ENCODE results near the gene SDK1. TPM values are rescaled to one million over a fixed set of nuclear protein-coding genes. Genes with fewer than 3 reads are reported as not detected.

SDK1 gene
- total RNA-seq, 4 donors from 2014 or later: 3.7 to 80.9 (median 13.1) TPM

- Histone ChIP-seq H3K36me3 (no peaks in the 10 kb centered on the region), H3K9me3 (no peaks in the 10 kb centered on the region), H3K4me3 (no peak overlapping the region), H3K27ac (no peak overlapping the region), H3K27me3 (no peaks in the 10 kb centered on the region), H3K4me1 (no peaks in the 10 kb centered on the region)
- DNase-seq: no peak
- TF ChIP-seq CTCF (IDR thresholded peaks at IDR 0.05) (no peak), POLR2A (IDR thresholded peaks at IDR 0.05) (no peak)
Observed at GRCh38 chr7:4074407-4074806, 773.4 kb downstream of the SDK1 start.

- no peak overlapping the region for H3K4me3 ChIP-seq
- no peaks in the 10 kb centered on the region for H3K27me3 ChIP-seq
- TF ChIP-seq CTCF (IDR thresholded peaks at IDR 0.05) (no peak), POLR2A (IDR thresholded peaks at IDR 0.05) (no peak)
- no peaks in the 10 kb centered on the region for H3K4me1 ChIP-seq
- H3K27ac ChIP-seq: no peak overlapping the region
- DNase-seq: no peak
- H3K36me3 ChIP-seq: no peaks in the 10 kb centered on the region
- H3K9me3 ChIP-seq: no peaks in the 10 kb centered on the region
Observed at GRCh38 chr7:4074994-4075393, 773.9 kb downstream of the SDK1 start.

GRCh38 chr7:4076701-4077294, 775.7 kb downstream of the SDK1 start:
- Histone ChIP-seq H3K27ac (no peak overlapping the region), H3K4me3 (no peak overlapping the region), H3K9me3 (no peaks in the 10 kb centered on the region), H3K4me1 (no peaks in the 10 kb centered on the region), H3K27me3 (no peaks in the 10 kb centered on the region), H3K36me3 (no peaks in the 10 kb centered on the region)
- TF ChIP-seq POLR2A (IDR thresholded peaks at IDR 0.05) (no peak), CTCF (IDR thresholded peaks at IDR 0.05) (no peak)
- DNase-seq: no peak

GRCh38 chr7:4077980-4078379, 776.9 kb downstream of the SDK1 start:
- no peaks in the 10 kb centered on the region for H3K27me3 ChIP-seq
- DNase-seq: no peak
- H3K27ac ChIP-seq: no peak overlapping the region
- no peaks in the 10 kb centered on the region for H3K9me3 ChIP-seq
- no peak for TF ChIP-seq POLR2A (IDR thresholded peaks at IDR 0.05)
- no peak for TF ChIP-seq CTCF (IDR thresholded peaks at IDR 0.05)
- no peak overlapping the region for H3K4me3 ChIP-seq
- H3K4me1 ChIP-seq: no peaks in the 10 kb centered on the region
- no peaks in the 10 kb centered on the region for H3K36me3 ChIP-seq

GRCh38 chr7:4078580-4078979, 777.5 kb downstream of the SDK1 start:
- Histone ChIP-seq H3K4me3 (no peak overlapping the region), H3K4me1 (no peaks in the 10 kb centered on the region), H3K36me3 (no peaks in the 10 kb centered on the region), H3K9me3 (no peaks in the 10 kb centered on the region), H3K27me3 (no peaks in the 10 kb centered on the region), H3K27ac (no peak overlapping the region)
- TF ChIP-seq CTCF (IDR thresholded peaks at IDR 0.05) (no peak), POLR2A (IDR thresholded peaks at IDR 0.05) (no peak)
- DNase-seq: no peak

- Histone ChIP-seq H3K4me3 (no peak overlapping the region), H3K27me3 (no peaks in the 10 kb centered on the region), H3K9me3 (no peaks in the 10 kb centered on the region), H3K4me1 (no peaks in the 10 kb centered on the region), H3K36me3 (no peaks in the 10 kb centered on the region), H3K27ac (no peak overlapping the region)
- DNase-seq: no peak
- TF ChIP-seq POLR2A (IDR thresholded peaks at IDR 0.05): no peak
- TF ChIP-seq CTCF (IDR thresholded peaks at IDR 0.05): no peak
Observed at GRCh38 chr7:4079366-4079765, 778.3 kb downstream of the SDK1 start.
